HCT116 (cell line): ENCODE data around the gene PNMT. TPM values are rescaled to one million over a fixed set of nuclear protein-coding genes. Genes with fewer than 3 reads are reported as not detected.

ENCODE experiments used
- ATAC-seq: fragments of 200-7000 bp; cut with Tn5 transposase; 2 replicates; pipeline ENCODE4 v1.9.1; 2020; ENCODE audit warnings: mild to moderate bottlenecking, moderate library complexity
- BruUV-seq: library from RNA; stranded (reverse); fragments of 400-500 nt; replicated peaks from 2 replicates; lab custom pipeline; 2021; lab: Mats Ljungman, UMichigan
- CTCF ChIA-PET: fragments of 300-600 bp; sonication (Branson Sonifier 250); formaldehyde crosslinking; loops from one replicate; lab custom pipeline; 2021; ENCODE audit warnings: antibody characterized with exemption; lab: Charles Lee
- POLR2A ChIA-PET: fragments of 300-600, 350-600 bp; sonication (Branson Sonifier 250); formaldehyde crosslinking; loops from one replicate; lab custom pipeline; 2021; ENCODE audit warnings: antibody characterized with exemption; lab: Charles Lee
- RAD21 ChIA-PET, 2 experiments: fragments of 300-600 bp; sonication (Branson Sonifier 250); formaldehyde crosslinking; loops; one replicate each; lab custom pipeline; 2023; ENCODE audit warnings: low total read pairs in 2 of 2; ENCODE audit not compliant: uncharacterized antibody in 2 of 2, unreplicated experiment in 2 of 2, low non-redundant PET in 1 of 2; lab: Charles Lee
- DNase-seq: peaks from one replicate; pipeline ENCODE4 v3.0.0-alpha.2; 2010; ENCODE audit warnings: low read depth, low spot score
- H2AFZ ChIP-seq: fragments of 200-600 bp; shearing (Covaris generic), sonication (generic); 2 replicates; pipeline ENCODE4 v1.6.1; 2017; ENCODE audit warnings: low read depth, mixed run types, mixed read lengths, antibody characterized with exemption, low read length; ENCODE audit not compliant: poor library complexity, severe bottlenecking
- H3K27ac ChIP-seq: 2 replicates; pipeline ENCODE4 v1.5.1; 2012; ENCODE audit warnings: low read depth, low read length
- H3K27me3 ChIP-seq: fragments of 200-600 bp; sonication (generic); 2 replicates; pipeline ENCODE4 v1.6.1; 2016; ENCODE audit warnings: mixed run types, low read length, mixed read lengths; ENCODE audit not compliant: insufficient read depth
- H3K36me3 ChIP-seq, 2 experiments: fragments of 200-500 bp in 1 of 2; fragments of 200-600 bp in 1 of 2; sonication (Bioruptor generic) in 1 of 2; sonication (generic) in 1 of 2; 2 replicates each; pipeline versions ENCODE4 v1.5.1 to v1.6.1; 2014 to 2016; ENCODE audit warnings: low read length in 2 of 2, inconsistent platforms in 1 of 2, mixed read lengths in 1 of 2, mixed run types in 1 of 2; ENCODE audit not compliant: insufficient read depth in 2 of 2, control insufficient read depth in 1 of 2
- H3K4me1 ChIP-seq, 2 experiments: fragments of 200-600 bp in 1 of 2; sonication (generic) in 1 of 2; 2 replicates each; pipeline versions ENCODE4 v1.5.1 to v1.6.1; 2012 to 2017; ENCODE audit warnings: low read length in 2 of 2, inconsistent platforms in 1 of 2, mild to moderate bottlenecking in 1 of 2, mixed read lengths in 1 of 2, mixed run types in 1 of 2, moderate library complexity in 1 of 2; ENCODE audit not compliant: insufficient read depth in 2 of 2, control insufficient read depth in 1 of 2
- H3K4me2 ChIP-seq: fragments of 200-600 bp; sonication (generic); 2 replicates; pipeline ENCODE4 v1.6.1; 2017; ENCODE audit warnings: mixed run types, low read length, mixed read lengths
- H3K4me3 ChIP-seq, 2 experiments: fragments of 200-600 bp in 1 of 2; sonication (generic) in 1 of 2; replicated peaks in 1 of 2; 2 replicates each; pipeline ENCODE4 v1.5.1; 2011 to 2016; ENCODE audit warnings: low read length in 2 of 2, control low read depth in 1 of 2, low read depth in 1 of 2, mild to moderate bottlenecking in 1 of 2, mixed read lengths in 1 of 2, mixed run types in 1 of 2
- H3K79me2 ChIP-seq: fragments of 200-600 bp; sonication (generic); 2 replicates; pipeline ENCODE4 v1.6.1; 2017; ENCODE audit warnings: mild to moderate bottlenecking, mixed run types, low read length, moderate library complexity, mixed read lengths; ENCODE audit not compliant: insufficient read depth
- H3K9ac ChIP-seq: fragments of 200-600 bp; sonication (generic); 2 replicates; pipeline ENCODE4 v1.6.1; 2016; ENCODE audit warnings: low read length, mixed read lengths
- H3K9me2 ChIP-seq: fragments of 200-600 bp; sonication (generic), shearing (Covaris generic); 2 replicates; pipeline ENCODE4 v1.6.1; 2017; ENCODE audit warnings: mixed run types, mild to moderate bottlenecking, moderate library complexity; ENCODE audit not compliant: insufficient read depth
- H3K9me3 ChIP-seq, 2 experiments: fragments of 200-500 bp in 1 of 2; fragments of 200-600 bp in 1 of 2; sonication (Bioruptor generic) in 1 of 2; sonication (generic) in 1 of 2; 2 replicates each; pipeline ENCODE4 v1.6.1; 2014 to 2017; ENCODE audit warnings: low read length in 2 of 2, mixed read lengths in 2 of 2, inconsistent platforms in 1 of 2, low read depth in 1 of 2, mild to moderate bottlenecking in 1 of 2, mixed run types in 1 of 2, moderate library complexity in 1 of 2; ENCODE audit not compliant: control insufficient read depth in 1 of 2, insufficient read depth in 1 of 2
- H4K20me1 ChIP-seq: fragments of 200-600 bp; sonication (generic), shearing (Covaris generic); 2 replicates; pipeline ENCODE4 v1.6.1; 2017; ENCODE audit warnings: mixed run types, mild to moderate bottlenecking, moderate library complexity; ENCODE audit not compliant: insufficient read depth
- REST ChIP-seq: IDR thresholded peaks from 2 replicates; pipeline ENCODE4 v1.6.1; 2012; ENCODE audit warnings: low read depth
- SIN3A ChIP-seq: IDR thresholded peaks from 2 replicates; pipeline ENCODE4 v1.6.1; 2012; ENCODE audit warnings: low read depth
- SP1 ChIP-seq: IDR thresholded peaks from 2 replicates; pipeline ENCODE4 v1.6.1; 2012; ENCODE audit warnings: low read depth
- SRF ChIP-seq: IDR thresholded peaks from 2 replicates; pipeline ENCODE4 v1.6.1; 2012; ENCODE audit warnings: low read depth
- ZFX ChIP-seq: fragments of 450-650 bp; IDR thresholded peaks from 2 replicates; pipeline ENCODE4 v1.6.1; 2017
- ZNF274 ChIP-seq: fragments of 200-500 bp; sonication (Bioruptor generic); IDR thresholded peaks from 2 replicates; pipeline ENCODE4 v1.6.1; 2014; ENCODE audit warnings: mild to moderate bottlenecking, low read depth, low read length, inconsistent platforms
- intact Hi-C: fragments of 100-400 bp; cut with micrococcal nuclease; formaldehyde crosslinking; loops from 2 replicates; pipeline ENCODE4 v1.10.0; 2022
- total RNA-seq: library from RNA; stranded (reverse); gene quantifications from one replicate; pipeline ENCODE4 v1.2.1, GENCODE V29; 2021; ENCODE audit not compliant: unreplicated experiment
- TF ChIP-seq, protein P1 (sequence below): IDR thresholded peaks from 2 replicates; pipeline ENCODE4 v1.6.1; 2012

PNMT gene
- total RNA-seq, 1 experiment from 2014 or later: not detected

DNA sequence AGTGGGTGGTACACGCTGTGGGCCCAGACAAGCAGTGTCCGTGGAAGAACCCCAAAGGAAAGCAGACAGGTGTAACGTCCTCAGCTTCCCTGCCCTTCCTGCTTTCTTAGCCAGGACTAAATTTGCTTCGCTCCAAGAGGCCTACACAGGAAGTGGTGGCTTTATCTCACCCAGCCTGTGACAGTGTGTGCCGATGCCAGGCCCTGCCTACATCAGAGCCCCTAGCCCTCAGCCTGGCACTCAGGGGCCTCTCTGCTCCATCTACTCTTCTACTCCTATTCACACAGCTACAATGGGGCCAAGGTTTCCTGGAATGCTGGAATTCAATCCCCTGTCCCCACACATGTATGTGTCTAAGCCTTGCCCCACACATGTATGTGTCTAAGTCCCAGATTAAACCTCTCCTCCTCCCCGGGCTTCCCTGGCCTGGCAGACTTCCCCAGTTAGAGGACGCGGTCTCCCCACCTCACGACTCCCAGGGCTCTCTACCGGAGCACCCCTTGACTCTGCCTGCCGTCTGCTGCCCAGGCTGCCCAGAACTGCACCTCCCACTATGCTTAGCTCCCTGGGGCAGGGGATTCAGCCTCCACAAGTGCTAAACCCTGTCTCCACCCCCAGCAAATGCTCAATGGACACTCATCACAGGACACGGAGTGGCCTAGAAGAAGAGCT is 11.4 kb downstream of the PNMT start:
- Histone ChIP-seq H3K4me2 (no peak overlapping the region), H3K9ac (no peak overlapping the region), H3K27ac (no peak overlapping the region; the same call in 1 of the 2 replicates), H3K27me3 (no peaks in the 10 kb centered on the region), H3K9me2 (no peaks in the 10 kb centered on the region), H4K20me1 (no peaks in the 10 kb centered on the region), H2AFZ (no peak overlapping the region), H3K79me2 (no peaks in the 10 kb centered on the region), H3K4me1 (peaks cover 15 to 17% of the 10 kb centered on the region in 2 experiments; a peak in 2 of 4 replicates), H3K4me3 (no peak overlapping the region), H3K36me3 (no peaks in the 10 kb centered on the region), H3K9me3 (no peaks in the 10 kb centered on the region)
- ChIA-PET RAD21 (no interaction called here), CTCF (interaction anchor here (1.0 to 1.6 kb wide), 5 partner anchors 8 to 58 kb away, joined by 3 to 5 read pairs (median 3); partner anchors contain the start of genes MIEN1 and PGAP3), POLR2A (no interaction called here)
- ATAC-seq (no peak), DNase-seq (no peak)
- TF ChIP-seq SRF (no peak), SP1 (no peak), ZNF274 (no peak), REST (no peak), SIN3A (no peak), ZFX (no peak)
- TF ChIP-seq, protein P1, sequence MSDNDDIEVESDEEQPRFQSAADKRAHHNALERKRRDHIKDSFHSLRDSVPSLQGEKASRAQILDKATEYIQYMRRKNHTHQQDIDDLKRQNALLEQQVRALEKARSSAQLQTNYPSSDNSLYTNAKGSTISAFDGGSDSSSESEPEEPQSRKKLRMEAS: no peak
- intact Hi-C loops: no loop called here
- no TSS peak for BruUV-seq
